ENCODE results near the gene ATP1A1.

Gene ATP1A1

DNA sequence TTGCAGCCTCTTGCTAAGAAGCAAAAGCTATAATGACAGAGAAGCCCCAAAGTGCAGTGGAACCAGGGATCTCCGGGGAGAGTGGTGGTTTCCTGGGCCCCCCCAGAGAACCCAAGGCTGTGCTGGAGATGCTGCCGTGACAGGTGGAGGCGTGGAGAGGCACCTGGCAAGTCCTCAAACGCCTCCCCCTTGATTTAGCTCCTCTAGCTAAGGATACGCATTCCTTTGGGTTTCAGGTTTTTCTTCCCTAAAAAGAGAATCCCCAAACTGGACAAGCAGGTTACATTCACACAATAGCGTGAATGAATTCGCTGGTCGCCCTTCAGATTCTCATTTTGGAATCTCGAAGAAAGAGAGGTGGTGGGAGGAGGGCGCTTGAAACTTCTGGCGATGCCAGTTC, 853 bp upstream of the ATP1A1 start:
- no peak for DNase-seq (ENCODE audit: low spot score)

DNA sequence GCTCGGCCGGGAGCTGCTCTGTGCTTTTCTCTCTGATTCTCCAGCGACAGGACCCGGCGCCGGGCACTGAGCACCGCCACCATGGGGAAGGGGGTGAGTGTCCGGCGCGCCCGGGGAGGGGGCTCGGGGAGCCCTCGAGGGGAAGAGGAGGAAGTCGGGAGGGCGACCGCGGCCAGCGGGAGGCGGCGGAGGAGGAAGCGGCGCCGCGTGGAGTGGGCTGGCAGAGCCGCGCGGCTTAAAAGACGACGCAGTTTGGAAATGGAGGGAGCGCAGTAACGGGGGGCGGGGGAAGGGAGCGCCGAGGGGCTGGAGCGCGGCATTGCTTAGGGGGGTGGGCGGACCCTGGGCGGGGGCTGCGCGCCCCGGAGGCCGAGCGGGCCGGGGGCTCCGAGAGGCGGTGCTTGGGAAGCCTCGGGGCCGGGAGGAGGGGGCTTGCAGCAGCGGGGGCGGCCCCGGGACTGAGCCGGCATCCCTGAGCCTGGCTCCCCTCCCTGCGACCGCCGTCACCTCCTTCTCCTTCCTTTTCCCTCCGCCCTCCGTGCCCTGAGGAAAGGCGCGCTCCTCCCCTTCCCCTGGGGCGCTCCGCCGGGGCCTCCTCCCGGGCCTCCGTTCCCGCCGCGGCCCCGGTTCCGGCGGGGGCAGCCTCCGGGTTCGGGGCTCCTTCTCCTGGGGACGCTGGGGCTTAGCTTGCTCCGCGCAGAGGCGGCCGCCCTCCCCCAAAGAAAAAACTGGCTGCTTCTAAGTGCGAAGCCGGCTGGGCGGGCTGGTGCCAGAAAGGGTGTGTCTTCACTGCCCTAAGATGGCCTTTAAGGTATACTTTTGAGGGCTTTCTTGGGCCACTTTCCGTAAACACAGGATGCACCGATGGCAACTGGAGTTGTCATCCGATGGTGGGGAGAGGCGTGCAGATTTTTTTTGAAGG, 648 bp downstream of the ATP1A1 start:
- peak; percentile 59 for DNase-seq (ENCODE audit: low spot score)

DNA sequence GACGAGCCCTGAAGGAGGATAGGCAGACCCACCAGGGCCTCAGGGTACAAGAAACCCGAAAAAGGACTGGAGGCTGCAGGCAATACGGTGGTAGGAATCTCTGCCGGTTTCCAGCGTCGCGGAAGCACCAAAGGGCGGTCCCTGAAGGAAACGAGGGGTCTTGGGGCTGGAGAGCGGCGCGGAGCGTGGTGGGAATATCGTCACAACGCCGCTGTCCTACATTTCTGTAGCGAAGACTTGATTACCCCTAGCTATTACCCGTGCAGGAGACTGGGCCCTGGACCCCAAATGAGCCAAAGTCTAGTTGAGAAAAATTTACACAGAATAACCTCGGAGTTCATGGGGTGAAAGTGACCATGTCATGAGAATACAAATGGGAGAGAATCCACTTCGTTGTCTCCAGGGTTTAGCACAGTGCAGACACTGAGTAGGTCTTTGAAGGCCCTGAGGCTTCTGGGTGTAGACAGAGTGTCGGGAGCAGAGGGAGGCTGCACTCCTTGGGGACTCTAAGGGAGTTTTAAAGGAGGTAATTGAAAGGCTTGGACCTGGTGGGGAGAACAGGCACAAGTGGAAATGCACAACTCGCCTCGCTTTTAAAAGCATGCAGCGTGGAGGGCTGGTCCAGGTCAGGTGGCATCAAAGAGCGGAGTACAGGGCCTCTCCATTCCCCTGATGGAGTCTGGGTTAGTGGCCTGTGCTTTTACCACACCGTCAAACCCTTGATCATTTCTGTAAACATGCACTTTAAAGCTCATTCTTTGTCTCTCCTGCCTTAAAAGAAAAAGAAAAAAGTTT, 1.5 kb downstream of the ATP1A1 start:
- peak; percentile 30 for DNase-seq (ENCODE audit: low spot score)

DNA sequence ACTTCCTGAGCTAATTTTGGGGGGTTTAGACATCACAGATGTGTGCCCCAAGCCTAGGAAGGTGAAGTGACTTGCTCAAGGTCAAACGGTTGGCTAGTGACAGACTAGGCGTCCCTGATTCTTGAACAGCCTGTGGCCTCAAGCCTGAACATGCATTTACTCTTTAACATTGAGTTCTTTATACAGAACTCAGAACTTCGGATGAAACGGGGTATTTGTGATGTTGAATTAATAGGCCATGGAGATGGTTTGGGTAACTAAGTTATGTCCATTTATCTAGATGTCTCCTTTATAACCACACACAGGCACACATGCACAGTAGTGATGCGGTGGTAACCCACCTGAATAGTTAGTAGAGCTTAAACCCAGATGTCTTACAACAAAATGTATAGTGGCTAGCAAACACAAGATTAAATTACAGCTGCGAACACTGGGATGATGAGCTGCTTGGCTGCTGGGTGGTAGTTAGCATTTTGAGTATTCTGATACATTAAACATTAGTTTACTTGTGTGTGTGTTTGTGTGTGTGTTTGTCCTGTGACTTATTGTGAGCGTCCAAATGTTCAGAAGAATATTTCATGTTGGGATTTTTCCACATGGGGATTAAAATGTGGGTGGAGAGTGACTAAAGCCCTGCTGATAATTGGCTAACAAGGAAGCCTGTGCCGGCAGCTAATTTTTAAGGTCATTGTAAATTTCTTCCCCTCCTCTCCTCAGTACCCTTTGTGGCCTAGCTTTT, 2.3 kb downstream of the ATP1A1 start:
- no peak for DNase-seq (ENCODE audit: low spot score)

DNA sequence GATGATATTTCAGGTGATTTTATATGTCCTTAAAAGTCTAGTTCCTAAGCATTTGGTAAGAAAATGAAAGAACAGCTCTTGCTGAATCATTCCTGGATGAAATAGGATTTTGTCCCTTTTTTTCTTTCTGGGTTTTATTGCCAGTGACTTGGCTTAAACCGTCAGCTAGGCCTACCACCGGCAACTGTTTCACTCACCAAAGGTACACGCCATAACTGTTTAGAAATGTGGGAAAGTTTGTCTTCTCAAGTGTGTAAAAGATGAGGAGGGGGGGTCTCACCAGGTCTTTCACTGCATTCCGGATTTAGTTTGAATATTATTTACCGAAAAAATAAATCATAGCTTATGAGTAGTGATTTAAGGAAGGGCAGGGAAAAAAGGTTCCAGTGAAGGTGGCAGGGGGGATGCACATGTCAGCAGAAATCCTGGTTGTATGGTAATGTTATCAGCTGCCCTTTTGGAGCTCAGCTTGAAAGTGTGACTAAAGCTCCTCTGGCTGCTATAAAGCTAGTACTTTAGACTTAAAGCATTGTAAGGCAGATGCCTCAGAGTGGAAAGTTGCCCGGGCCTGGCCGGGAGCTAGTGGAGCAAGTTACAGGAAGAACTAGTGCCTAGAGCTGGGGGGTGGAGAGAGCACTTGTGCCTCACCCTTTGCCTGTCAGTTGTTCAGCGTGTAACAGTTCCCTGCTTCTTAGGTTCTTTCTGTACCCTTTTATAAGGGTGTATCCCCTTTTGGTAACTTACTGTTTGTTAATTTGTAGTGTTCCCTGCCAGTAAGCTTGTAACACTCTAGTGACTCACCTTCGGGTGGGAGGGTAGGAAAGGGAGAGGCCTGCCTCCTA, 3.1 kb downstream of the ATP1A1 start:
- peak; percentile 42 for DNase-seq (ENCODE audit: low spot score)

DNA sequence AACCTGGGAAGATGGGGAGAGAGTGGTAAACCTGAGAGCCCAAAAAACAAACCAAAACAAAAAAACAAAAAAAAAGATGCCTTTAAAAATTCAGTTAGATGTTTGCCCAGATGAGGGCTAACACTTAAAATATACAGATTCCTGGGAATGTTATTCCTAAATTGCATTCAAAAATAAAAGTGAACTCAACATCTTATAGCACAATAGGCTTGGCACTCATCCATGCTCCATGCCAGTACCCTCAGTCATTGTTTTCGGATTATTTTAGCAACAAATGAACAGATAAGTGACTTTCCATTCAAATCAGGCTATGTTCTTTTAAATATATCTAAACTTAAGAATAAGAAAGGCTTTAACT, 3.7 kb downstream of the ATP1A1 start:
- no peak for DNase-seq (ENCODE audit: low spot score)

DNA sequence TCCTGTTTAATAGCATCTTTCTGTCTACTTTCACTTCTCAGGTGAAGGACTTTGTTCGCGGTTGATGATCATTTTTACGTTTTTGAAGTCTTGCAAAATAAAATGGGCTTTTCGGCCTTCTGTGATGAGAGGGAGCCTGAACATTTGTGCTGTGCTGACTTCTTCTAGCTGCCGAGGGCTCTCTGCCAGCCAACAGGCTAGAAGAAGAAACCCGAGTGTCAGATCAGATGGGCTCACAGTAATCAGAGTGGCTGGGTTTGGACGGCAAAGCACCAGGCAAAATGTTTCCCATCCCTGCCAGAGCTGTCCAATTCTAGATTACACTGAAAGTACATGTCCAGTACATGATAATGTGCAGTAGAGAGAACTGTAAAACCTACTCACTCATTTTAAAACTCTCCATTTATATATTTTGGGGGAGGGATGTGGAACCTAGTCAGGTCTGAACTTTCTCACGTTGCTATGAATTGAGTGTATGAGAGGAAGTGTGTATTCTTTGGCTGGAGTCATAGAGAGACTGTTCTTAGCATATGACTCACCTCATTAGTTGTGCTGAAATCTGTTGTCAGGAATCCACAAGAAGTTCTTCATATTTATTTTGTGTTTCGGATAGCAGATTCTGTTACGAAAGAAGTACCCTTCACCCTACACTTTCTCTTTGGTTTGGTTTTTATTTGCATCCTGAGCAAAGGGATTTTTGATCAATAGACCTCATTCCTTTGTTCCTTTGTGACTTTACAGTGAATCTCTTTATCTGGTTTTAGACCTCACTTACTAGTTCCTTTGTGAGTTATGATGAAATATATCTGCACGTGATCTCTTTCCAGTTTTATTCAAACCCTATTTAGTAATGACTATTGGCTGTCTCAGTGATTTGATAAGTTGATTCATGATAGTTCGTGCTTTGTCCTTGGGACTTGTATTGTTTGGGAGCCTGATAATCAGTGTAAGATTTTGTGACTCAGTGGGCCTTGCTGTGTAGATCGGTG, 4.8 kb downstream of the ATP1A1 start:
- peak; percentile 71 for DNase-seq (ENCODE audit: low spot score)

DNA sequence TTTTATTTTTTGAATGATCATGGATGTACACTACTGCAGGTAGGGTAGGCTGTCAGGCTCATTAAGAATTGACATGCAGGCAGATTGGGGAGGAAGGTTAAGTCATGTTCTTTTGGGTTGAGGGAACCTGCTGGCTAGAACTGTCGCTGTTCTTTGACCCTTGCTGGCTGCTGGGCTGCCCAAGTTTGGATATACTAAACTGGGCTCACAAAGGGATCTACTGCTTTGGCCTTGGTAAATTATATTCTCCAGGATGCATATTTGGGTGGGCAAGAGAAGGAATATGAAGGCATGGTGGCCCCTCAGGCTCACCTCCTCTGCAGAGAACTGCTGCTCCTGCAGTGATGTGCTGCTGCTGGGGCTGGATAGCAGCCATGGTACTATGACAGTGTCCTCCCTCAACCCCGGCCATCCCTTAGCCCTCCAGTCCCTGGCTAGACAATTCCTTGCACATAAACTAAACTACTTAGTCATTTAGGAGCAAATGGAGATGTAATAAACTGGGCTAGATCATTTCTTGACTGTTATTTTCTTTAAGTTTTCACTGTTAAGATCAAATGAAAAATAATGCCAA, 6.1 kb downstream of the ATP1A1 start:
- no peak for DNase-seq (ENCODE audit: low spot score)

DNA sequence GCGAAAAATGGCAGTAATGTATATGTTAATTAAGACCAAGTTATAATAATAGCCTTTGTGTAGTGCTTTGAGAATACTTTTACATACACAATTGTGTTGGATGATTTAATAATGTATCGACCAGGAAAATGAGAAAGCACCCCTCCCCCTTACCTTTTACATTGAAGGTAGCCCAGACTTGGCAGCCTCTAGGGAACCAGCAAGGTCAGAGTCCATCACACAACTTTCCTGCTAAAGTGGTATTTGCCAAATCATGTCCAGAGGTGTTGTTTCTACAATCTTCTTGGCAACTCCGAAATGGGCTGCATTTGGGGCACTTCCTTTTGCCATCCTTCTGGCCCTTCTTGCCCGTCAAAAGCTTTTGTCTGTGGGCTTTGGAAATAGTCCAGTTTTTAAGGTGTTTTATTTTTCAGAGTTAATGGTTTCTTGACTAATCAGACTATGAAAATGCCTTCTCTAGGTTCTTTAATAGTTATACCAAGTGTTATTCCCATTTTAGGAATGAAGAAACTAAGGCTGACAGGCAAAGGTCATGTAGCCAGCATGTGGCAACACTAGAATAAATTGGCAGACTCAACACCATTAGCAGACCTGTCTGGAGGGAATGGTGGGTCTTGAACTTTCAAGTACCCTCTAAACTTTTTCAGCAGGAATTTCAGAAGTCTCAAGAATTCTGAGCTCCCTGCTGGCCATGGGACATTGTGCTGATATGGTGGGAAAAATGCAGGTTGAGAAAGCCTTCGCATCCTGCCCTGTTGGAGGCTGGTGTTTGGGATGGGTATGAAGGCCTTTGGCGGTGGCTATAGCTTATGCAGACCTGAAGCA, 6.8 kb downstream of the ATP1A1 start:
- no peak for DNase-seq (ENCODE audit: low spot score)

DNA sequence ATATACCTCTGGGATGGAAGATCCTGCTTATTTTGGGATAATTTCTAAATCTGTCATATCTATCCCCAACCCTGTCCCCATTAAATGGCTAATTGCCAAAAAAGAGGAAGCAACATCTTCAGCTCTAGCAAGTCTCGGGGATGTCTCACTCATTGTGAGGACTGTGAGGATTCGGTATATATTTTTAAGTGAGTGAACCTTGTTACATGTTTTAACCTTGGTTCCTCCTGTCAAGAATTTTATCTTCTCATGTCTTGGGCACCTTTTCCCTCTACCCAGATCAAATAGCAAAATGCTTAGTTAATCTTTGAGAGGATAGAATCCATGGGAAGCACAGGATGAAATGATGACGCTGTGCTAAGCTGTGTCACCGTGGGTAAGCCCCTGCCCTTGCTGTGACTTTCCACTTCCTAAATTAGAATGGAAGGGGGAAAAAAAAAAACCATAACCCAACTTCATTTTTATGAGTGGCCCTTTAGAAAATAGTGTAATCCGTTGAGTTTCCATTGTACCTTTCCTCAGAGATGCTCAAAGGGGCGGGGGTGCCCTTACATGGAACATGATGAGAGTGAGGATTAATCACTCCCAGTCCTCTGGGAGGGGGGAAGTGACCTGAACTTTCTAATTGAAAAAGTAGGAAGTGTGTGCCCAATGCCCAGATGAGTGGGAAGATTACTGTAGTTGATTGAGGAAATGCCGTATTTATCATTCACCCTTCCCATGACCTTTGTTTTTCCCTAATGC, 7.6 kb downstream of the ATP1A1 start:
- DNase-seq (ENCODE audit: low spot score) = no peak

DNA sequence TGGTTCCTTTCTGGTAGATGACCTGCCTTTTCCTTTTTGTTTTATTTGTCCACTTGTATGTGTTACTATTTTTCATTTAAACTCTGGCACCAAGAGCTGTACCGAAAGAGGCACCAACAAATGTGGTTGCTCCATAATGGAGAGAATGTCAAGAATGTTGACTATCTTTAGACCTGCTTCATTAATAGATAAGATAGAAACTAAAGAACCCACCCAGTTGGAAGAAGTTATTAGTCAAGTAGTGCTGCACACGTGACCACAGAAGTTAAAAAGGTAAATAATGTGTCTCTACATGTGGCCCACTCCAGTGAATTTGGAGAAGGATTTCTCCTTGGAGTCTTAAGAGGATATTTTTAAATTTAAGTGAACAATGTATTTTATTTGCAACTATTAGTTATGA, 9.3 kb downstream of the ATP1A1 start:
- no peak for DNase-seq (ENCODE audit: low spot score)

DNA sequence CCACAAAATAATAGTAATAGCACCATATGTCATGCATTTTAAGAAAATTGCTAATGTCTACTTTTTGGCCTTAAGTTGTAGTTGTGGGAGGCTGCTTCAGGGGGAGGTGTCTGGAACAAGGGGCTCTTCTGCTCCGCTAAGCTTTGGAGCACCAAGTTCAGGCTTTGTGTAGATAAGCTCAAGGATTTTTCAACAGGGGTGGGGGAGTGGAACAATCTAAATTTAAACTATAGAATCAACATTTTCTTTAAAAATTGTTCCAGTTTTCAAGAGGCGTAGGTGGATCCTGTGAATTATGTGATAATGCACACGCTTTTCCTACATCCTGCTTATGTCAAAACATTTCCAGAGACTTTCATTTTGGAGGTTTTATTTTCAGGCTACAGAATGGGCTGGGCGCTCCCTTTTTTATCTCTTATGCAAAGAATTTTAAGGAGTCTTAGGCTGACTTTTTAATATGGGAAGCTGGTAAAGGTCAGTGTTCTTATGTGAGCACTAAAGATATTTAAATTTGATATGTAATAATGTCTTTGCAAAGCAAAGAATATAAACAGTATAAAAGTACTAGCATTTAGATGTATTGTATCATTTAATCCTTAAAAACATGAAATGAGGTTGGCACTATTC, 9.9 kb downstream of the ATP1A1 start:
- no peak for DNase-seq (ENCODE audit: low spot score)

DNA sequence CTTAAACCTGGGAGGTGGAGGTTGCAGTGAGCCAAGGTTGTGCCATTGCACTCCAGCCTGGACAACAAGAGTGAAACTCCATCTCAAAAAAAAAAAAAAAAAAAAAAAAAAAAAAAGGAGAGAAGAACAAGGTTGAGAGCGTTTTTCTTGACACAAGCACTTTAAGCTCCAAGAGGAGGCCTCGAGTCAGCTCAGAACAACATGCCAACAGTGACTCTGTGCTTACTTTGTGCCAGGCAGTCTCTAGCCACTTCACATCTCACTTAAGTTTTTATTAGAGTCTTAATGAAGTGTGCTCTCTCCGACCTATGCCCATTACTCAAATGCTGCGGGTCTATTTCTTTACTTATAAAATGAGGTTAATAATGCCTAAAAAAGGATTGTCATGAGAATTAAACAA, 13.0 kb downstream of the ATP1A1 start:
- no peak for DNase-seq (ENCODE audit: low spot score)

DNA sequence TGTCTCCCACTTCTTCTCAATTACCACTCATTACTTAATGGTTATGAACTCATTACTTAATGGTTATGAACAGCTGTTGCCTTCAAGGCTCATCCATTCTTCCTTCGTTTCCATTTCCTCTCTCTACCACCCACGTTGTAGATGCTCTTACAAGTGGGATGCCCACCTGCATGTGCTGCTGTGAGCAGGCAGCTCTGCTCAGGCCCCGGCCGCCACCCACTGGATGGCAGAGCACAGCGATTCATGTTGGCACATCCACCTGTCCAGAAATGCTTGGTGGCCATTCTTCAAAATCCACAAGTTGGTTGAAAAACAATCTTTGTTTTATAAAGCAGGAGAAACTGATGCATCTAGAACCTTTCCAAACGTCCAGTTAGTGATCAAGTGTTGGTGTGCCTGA, 14.5 kb downstream of the ATP1A1 start:
- no peak for DNase-seq (ENCODE audit: low spot score)

DNA sequence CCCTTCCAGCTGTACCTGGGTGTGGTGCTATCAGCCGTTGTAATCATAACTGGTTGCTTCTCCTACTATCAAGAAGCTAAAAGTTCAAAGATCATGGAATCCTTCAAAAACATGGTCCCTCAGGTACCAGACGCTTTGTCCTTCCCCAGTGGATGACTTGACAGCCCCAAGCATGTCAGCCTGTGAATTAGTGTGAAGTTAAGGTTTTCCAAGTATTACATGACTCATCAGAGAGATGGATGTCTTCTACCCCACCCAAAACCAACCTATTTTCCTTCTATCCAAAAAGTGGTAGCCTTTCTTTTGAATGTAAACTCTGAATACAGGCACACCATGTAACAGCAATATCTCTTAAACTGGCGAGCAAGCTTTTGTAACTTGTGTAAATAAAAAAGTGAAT, 15.1 kb downstream of the ATP1A1 start:
- DNase-seq (ENCODE audit: low spot score) = peak; percentile 25

DNA sequence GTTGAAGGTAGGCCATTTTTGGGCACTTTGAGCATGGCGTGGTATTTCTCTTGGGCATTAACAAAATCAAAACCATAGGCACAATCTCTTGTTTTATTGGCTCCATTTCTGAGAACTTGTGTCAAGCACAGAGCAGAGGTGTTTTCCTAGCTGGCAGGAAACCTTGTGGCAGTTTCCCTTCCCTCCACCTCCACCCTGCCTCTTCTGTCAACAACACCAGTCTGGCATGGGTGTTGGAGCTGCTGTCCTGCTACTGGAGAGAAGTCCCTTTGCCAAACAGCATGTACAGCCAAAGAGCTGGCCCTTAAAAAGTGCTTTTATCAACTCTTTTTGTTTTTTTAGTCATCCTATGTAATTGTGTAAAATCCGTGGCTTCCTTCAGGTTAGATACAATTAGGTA, 16.0 kb downstream of the ATP1A1 start:
- no peak for DNase-seq (ENCODE audit: low spot score)

DNA sequence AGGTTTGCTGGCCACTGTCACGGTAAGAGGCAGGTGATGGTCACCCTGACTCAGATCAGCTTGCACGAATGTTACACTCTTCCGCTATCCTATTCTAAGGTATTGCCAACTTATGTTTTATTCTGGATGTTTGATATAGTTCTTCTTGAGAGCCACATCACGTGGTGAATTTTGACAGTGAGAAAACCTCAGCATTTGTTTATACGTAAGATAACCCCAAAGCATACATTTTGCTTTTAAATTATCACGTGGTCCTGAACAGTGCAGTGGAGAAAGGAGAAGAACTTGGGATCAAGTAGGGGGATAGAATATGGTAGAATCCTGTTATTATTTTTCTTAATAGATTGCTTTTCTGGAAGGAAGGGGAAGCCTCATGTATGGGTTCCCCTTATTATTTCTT, 16.6 kb downstream of the ATP1A1 start:
- DNase-seq (ENCODE audit: low spot score) = no peak

DNA sequence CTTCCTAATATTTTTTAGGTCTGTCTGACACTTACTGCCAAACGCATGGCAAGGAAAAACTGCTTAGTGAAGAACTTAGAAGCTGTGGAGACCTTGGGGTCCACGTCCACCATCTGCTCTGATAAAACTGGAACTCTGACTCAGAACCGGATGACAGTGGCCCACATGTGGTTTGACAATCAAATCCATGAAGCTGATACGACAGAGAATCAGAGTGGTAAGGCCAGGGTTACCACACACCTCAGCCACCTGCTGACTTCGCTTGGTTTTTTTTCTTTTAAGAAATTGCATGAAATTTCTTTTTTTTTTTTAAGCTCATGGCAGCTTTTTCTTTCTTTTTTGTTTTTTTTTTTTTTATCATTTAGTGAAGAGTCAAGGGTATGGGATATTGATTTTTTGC, 17.2 kb downstream of the ATP1A1 start:
- DNase-seq (ENCODE audit: low spot score) = peak; percentile 71

Measured in CD4-positive, alpha-beta T cell treated with Interleukin-15 for 4 hours (primary cell).